GM19397 (cell line): ENCODE measurements around the gene HLA-B.

Experiments used
- ATAC-seq: cut with Tn5 transposase; IDR thresholded peaks from one replicate; pipeline ENCODE4 v1.9.1; 2021; ENCODE audit warnings: mild to moderate bottlenecking, moderate library complexity; ENCODE audit not compliant: unreplicated experiment

HLA-B gene

DNA sequence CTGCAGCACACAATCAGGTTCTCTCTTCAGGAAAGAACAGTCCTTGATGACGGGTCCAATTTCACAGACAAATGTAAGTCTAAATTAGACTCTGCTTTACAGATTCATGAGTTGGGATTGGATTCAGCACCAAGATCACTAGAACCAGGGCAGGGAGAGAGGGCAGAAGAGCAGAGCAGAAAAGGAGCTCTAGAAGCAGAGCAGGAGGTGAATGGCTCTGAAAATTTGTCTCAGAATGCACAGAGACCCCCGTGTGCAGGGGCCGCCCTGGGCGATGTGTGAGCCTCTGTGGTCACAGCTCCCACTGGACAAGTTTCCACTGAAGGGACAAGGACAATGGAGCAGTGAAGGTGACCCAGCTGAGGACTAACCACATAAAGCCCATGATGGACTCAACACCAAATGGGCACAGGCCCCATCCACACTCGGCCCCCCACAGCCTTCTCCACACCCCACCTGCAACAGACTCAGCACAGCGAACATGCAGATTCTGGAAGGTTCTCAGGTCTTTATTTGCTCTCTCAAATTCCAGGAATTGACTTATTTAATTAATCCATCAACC, 3.5 kb downstream of the HLA-B start:
- ATAC-seq: no peak

- no peak for ATAC-seq
Observed at GRCh38 chr6:31352683-31353383, 4.1 kb downstream of the HLA-B start.

DNA sequence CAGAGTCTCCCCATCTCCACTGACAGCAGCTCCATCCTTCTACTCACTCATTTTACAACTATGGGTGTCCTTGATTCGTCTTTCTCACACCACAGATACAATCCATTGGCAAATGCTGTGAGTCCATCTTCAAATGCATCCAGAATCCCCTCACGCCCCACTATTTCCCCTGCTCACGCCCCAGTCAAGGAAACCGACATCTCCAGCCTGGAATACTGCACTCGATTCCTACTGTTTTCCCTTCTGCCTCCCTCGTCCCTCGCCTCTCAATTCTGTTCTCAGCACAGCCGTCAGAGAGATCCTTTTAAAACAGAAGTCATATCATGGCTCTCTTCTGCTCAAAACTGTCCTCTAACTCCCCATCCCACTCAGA, 4.7 kb downstream of the HLA-B start:
- no peak for ATAC-seq

GRCh38 chr6:31351401-31352309, 5.3 kb downstream of the HLA-B start:
- no peak for ATAC-seq

- ATAC-seq: no peak
Observed at GRCh38 chr6:31351033-31351380, 6.0 kb downstream of the HLA-B start.

DNA sequence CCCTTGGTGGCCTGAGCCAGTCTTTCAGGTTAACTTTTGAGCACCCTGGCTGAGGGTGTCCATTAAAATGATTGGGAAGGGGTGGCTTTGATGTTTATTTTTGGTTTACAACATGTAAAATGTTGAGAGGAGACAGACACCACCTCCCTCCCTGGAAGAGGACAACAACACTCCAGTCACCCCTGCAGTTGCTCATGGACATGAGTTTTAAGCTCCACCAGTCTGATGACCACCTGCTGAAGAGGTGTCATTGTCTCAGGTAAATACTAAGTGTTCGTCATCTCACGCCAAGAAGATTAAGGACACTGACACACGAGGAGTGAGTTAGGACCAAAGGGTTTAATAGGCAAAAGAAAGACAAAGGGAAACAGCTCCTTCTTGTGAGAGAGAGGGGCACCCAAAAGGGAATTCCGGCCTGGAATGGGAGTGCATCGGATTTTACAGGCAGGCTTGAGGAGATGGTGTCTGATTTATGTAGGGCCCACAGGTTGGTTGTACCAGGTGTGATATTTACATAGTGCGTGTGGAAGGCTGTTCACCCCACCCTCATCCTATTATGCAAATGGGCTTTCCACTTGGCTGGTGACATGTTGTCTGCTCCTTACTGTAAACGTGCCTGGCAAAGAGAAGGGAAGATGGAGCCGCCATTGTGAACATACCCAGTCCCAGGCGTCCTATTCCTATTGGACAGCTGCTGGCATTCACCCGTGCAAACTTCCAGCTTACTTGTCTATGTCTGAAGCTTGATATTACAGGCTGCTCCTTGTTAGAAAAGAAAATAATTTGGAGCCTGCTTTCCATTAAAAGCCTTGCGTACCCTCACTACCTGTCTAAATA, 6.6 kb downstream of the HLA-B start:
- ATAC-seq: no peak

- ATAC-seq: no peak
Observed at GRCh38 chr6:31349301-31349700, 7.7 kb downstream of the HLA-B start.

DNA sequence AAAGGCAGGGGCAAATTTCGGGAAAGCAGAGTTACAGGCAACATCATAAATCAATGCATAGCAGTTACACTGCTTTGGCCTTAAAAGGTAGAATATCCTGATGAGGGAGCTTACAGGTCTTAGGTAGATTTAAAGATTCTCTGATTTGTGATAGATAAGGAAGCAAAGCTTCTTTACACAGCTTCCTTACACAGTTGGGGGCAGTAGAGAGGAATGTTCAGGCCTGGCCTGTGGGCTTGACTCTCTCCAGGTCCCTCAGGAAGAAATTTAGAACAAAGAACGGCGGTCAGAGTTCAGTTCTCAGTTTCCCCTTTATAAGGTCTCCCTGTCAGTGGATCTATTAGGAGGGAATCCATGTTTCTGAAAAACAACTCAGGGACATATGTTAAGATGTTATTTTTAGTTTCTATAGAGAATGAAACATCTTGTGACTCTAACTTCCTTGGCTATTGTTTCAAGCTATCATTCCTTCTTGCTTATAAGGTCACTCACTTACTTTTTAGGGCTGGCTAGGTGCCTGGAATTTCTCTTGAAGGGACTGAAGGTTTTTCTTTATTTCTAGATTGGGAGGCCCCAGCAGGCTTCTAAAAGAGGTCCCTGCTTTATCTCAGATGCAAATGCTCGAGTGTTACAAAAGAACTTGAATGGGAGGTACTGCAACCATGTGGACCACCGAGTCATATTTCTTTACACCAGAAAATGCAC, 11.8 kb downstream of the HLA-B start:
- ATAC-seq: no peak

- no peak for ATAC-seq
Observed at GRCh38 chr6:31340228-31340627, 16.8 kb downstream of the HLA-B start.

DNA sequence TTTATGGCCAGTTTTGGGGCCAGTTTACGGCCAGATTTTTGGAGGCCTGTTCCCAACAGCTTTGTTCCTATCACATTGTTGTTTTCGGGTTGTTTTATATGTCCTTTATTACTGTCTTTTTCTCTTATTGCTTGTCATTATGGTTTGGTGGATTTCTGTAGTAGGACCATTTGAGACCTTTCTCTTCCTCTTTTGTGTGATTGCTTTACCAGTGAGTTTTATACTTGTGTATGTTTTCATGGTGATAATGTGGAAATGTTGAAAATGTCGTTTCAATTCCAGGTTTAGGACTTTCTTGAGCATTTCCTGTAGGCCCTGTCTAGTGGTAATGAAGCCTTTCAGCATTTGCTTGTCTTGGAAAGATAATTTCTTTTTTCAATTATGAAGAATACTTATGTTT, 17.8 kb downstream of the HLA-B start:
- no peak for ATAC-seq

GRCh38 chr6:31336896-31337496, 20.0 kb downstream of the HLA-B start:
- no peak for ATAC-seq

DNA sequence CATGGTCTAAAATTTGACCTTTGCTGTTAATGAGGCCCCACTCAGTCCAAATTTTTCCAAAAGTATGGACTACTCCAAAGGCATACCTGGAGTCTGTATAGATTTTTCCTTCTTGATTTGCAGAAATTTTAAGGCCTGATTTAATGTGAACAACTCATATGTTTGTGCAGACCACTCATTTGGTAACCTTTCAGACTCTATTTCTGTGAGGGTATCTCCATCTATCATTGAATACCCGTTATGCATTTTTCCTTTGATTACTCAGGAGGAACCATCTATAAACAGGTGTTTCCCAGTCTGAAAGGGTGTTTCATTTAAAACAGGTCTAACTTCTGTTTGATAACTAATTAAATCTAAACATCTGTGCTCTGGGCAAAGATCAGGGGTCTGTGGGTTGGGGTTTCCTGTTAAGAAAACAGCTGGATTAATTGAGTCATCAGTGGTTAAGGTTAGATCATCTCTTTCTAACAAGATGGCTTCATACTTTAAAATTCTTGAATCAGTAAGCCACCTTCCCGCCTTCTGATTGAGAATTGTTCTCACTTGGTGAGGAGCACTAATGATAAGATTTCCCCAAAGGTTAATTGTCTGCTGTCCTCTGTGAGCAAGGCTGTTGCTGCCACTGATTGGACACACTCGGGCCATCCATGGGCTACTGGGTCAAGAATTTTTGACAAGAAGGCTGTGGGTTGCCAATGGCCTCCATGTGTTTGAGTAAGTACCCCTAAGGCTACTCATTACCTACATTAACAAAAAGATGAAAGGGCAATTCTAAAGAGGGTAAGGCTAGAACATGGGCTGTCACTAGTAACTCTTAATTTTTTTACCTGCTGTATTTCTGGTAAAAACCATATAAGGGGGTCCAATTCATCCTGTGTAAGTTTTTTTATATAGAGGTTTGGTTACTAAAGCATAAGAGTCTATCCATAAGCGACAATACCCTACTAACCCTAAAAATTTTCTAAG, 24.1 kb downstream of the HLA-B start:
- ATAC-seq: no peak

DNA sequence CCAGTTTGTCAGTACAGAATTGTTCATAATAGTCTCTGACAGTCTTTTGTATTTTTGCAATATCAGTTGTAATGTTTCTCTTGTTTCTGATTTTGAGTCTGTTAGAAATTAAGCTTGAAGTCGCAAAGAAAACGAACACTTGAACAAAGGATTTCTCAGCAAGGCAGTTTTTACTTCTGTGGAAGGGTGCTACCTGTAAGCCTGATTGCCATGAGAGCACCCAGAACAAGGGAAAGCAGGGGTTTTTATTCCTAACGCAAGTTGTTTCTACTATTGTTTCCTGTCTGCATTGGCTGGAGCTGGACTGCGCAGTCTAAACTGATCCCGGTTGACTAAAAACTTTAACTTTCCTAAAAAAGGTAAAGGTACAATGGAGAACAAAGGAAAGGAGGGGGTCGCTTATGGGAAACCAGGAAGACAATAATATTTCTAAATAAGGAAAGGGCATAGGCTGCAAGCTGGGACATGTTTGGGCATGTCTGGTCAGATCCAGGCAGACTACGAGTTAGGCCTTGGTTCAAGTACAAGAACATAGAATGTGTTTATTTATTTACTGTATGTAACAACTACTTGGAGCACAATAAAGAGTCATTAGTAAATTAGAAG, 28.5 kb downstream of the HLA-B start:
- ATAC-seq: no peak

- no peak for ATAC-seq
Observed at GRCh38 chr6:31321820-31322219, 35.2 kb downstream of the HLA-B start.

GRCh38 chr6:31321005-31321707, 35.8 kb downstream of the HLA-B start:
- ATAC-seq: no peak

GRCh38 chr6:31317036-31317435, 39.9 kb downstream of the HLA-B start:
- ATAC-seq: no peak

DNA sequence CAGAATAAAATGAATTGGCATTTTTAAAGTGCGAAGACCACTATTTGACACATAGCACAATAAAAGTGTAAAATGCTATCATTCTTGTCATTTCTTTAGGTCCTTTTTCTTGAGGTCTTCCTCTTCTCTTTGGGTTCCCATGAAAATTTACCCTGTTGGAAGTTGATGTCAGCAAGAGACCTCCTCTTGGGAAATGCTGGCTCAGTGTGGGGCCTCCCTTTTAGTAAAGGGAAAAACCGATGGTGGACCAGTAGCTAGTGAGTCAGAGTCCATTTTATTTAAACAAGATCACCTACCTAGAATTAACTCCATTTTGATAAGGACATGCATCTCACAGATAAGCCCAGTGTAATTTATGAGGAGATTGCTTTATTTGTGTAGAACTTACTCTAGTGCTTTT, 47.3 kb downstream of the HLA-B start:
- ATAC-seq: no peak

GRCh38 chr6:31308845-31309175, 48.2 kb downstream of the HLA-B start:
- ATAC-seq: no peak
